HEK293 (cell line): ENCODE results near the gene MRPS14.
A peak's percentile ranks its signal among the peaks of the same experiment; 100 is the strongest.

Experiments
- GLIS1 ChIP-seq: fragments of 450-650 bp; formaldehyde crosslinking; IDR thresholded peaks from 2 replicates; pipeline ENCODE4 v1.5.1; 2016; ENCODE audit warnings: missing biosample characterization, missing genetic modification characterization
- HIC1 ChIP-seq: fragments of 450-650 bp; formaldehyde crosslinking; IDR thresholded peaks from 2 replicates; pipeline ENCODE4 v1.5.1; 2016; ENCODE audit warnings: missing biosample characterization, missing genetic modification characterization
- KLF16 ChIP-seq: fragments of 450-650 bp; formaldehyde crosslinking; IDR thresholded peaks from 2 replicates; pipeline ENCODE4 v1.5.1; 2017; ENCODE audit warnings: missing biosample characterization, missing genetic modification characterization
- KLF9 ChIP-seq: fragments of 450-650 bp; formaldehyde crosslinking; IDR thresholded peaks from 2 replicates; pipeline ENCODE4 v1.5.1; 2016; ENCODE audit warnings: missing biosample characterization, missing genetic modification characterization, low read depth
- MYNN ChIP-seq: fragments of 450-650 bp; formaldehyde crosslinking; IDR thresholded peaks from 2 replicates; pipeline ENCODE4 v1.5.1; 2016; ENCODE audit warnings: missing biosample characterization, missing genetic modification characterization, borderline replicate concordance
- PBX3 ChIP-seq: sonication (generic); formaldehyde crosslinking; IDR thresholded peaks from 2 replicates; pipeline ENCODE4 v1.8.1; 2022; ENCODE audit warnings: mild to moderate bottlenecking, moderate library complexity, missing genetic modification reagents
- SALL2 ChIP-seq: fragments of 450-650 bp; formaldehyde crosslinking; IDR thresholded peaks from 2 replicates; pipeline ENCODE4 v1.5.0; 2017; ENCODE audit warnings: missing biosample characterization, mild to moderate bottlenecking, missing genetic modification characterization, borderline replicate concordance
- ZFP37 ChIP-seq: fragments of 450-650 bp; formaldehyde crosslinking; IDR thresholded peaks from 2 replicates; pipeline ENCODE4 v1.5.1; 2016; ENCODE audit warnings: missing biosample characterization, missing genetic modification characterization
- ZNF121 ChIP-seq: fragments of 450-650 bp; formaldehyde crosslinking; IDR thresholded peaks from 2 replicates; pipeline ENCODE4 v1.5.1; 2016; ENCODE audit warnings: missing biosample characterization, missing genetic modification characterization
- ZNF157 ChIP-seq: fragments of 450-650 bp; formaldehyde crosslinking; IDR thresholded peaks from 2 replicates; pipeline ENCODE4 v1.5.1; 2016; ENCODE audit warnings: missing biosample characterization, missing genetic modification characterization
- ZNF174 ChIP-seq: fragments of 450-650 bp; formaldehyde crosslinking; IDR thresholded peaks from 2 replicates; pipeline ENCODE4 v1.5.0; 2017; ENCODE audit warnings: missing biosample characterization, mild to moderate bottlenecking, missing genetic modification characterization
- ZNF211 ChIP-seq: fragments of 450-650 bp; formaldehyde crosslinking; IDR thresholded peaks from 2 replicates; pipeline ENCODE4 v1.5.1; 2016; ENCODE audit warnings: low read depth, missing biosample characterization, missing genetic modification characterization
- ZNF449 ChIP-seq: fragments of 450-650 bp; formaldehyde crosslinking; IDR thresholded peaks from 2 replicates; pipeline ENCODE4 v1.5.1; 2017; ENCODE audit warnings: missing biosample characterization, mild to moderate bottlenecking, missing genetic modification characterization, moderate library complexity
- ZNF473 ChIP-seq: fragments of 450-650 bp; formaldehyde crosslinking; IDR thresholded peaks from 2 replicates; pipeline ENCODE4 v1.5.1; 2017; ENCODE audit warnings: missing biosample characterization, missing genetic modification characterization
- ZNF510 ChIP-seq: fragments of 450-650 bp; formaldehyde crosslinking; IDR thresholded peaks from 2 replicates; pipeline ENCODE4 v1.5.1; 2018; ENCODE audit warnings: mild to moderate bottlenecking, missing genetic modification characterization, missing biosample characterization; ENCODE audit not compliant: insufficient replicate concordance
- ZNF561 ChIP-seq: fragments of 450-650 bp; IDR thresholded peaks from 2 replicates; pipeline ENCODE4 v1.5.1; 2018; ENCODE audit warnings: missing biosample characterization, missing genetic modification characterization, borderline replicate concordance
- ZNF677 ChIP-seq: fragments of 450-650 bp; IDR thresholded peaks from 2 replicates; pipeline ENCODE4 v1.5.0; 2018; ENCODE audit warnings: missing biosample characterization, mild to moderate bottlenecking, missing genetic modification characterization, moderate library complexity
- ZNF76 ChIP-seq: fragments of 450-650 bp; formaldehyde crosslinking; IDR thresholded peaks from 2 replicates; pipeline ENCODE4; 2016; ENCODE audit warnings: low read depth, missing biosample characterization, missing genetic modification characterization, borderline replicate concordance
- ZNF791 ChIP-seq: fragments of 450-650 bp; formaldehyde crosslinking; IDR thresholded peaks from 2 replicates; pipeline ENCODE4 v1.5.1; 2016; ENCODE audit warnings: missing biosample characterization, missing genetic modification characterization
- TF ChIP-seq, protein P1 (sequence below): fragments of 450-650 bp; formaldehyde crosslinking; IDR thresholded peaks from 2 replicates; pipeline ENCODE4 v1.5.1; 2016; ENCODE audit warnings: missing biosample characterization, missing genetic modification characterization
- TF ChIP-seq, protein P2 (sequence below): fragments of 450-650 bp; formaldehyde crosslinking; IDR thresholded peaks from 2 replicates; pipeline ENCODE4 v1.5.1; 2016; ENCODE audit warnings: missing biosample characterization, missing genetic modification characterization, borderline replicate concordance
- TF ChIP-seq, protein P3 (sequence below): fragments of 450-650 bp; formaldehyde crosslinking; IDR thresholded peaks from 2 replicates; pipeline ENCODE4 v1.5.1; 2016; ENCODE audit warnings: missing biosample characterization, missing genetic modification characterization

MRPS14 gene

GRCh38 chr1:174999936-175000696 lies 23.1 kb downstream of the MRPS14 start, which contains the start of gene CACYBP (continued):
- TF ChIP-seq, protein P1, sequence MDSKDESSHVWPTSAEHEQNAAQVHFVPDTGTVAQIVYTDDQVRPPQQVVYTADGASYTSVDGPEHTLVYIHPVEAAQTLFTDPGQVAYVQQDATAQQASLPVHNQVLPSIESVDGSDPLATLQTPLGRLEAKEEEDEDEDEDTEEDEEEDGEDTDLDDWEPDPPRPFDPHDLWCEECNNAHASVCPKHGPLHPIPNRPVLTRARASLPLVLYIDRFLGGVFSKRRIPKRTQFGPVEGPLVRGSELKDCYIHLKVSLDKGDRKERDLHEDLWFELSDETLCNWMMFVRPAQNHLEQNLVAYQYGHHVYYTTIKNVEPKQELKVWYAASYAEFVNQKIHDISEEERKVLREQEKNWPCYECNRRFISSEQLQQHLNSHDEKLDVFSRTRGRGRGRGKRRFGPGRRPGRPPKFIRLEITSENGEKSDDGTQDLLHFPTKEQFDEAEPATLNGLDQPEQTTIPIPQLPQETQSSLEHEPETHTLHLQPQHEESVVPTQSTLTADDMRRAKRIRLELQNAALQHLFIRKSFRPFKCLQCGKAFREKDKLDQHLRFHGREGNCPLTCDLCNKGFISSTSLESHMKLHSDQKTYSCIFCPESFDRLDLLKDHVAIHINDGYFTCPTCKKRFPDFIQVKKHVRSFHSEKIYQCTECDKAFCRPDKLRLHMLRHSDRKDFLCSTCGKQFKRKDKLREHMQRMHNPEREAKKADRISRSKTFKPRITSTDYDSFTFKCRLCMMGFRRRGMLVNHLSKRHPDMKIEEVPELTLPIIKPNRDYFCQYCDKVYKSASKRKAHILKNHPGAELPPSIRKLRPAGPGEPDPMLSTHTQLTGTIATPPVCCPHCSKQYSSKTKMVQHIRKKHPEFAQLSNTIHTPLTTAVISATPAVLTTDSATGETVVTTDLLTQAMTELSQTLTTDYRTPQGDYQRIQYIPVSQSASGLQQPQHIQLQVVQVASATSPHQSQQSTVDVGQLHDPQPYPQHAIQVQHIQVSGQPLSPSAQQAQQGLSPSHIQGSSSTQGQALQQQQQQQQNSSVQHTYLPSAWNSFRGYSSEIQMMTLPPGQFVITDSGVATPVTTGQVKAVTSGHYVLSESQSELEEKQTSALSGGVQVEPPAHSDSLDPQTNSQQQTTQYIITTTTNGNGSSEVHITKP (tag by site-specific recombination), result peak; percentile 60
- TF ChIP-seq, protein P2, sequence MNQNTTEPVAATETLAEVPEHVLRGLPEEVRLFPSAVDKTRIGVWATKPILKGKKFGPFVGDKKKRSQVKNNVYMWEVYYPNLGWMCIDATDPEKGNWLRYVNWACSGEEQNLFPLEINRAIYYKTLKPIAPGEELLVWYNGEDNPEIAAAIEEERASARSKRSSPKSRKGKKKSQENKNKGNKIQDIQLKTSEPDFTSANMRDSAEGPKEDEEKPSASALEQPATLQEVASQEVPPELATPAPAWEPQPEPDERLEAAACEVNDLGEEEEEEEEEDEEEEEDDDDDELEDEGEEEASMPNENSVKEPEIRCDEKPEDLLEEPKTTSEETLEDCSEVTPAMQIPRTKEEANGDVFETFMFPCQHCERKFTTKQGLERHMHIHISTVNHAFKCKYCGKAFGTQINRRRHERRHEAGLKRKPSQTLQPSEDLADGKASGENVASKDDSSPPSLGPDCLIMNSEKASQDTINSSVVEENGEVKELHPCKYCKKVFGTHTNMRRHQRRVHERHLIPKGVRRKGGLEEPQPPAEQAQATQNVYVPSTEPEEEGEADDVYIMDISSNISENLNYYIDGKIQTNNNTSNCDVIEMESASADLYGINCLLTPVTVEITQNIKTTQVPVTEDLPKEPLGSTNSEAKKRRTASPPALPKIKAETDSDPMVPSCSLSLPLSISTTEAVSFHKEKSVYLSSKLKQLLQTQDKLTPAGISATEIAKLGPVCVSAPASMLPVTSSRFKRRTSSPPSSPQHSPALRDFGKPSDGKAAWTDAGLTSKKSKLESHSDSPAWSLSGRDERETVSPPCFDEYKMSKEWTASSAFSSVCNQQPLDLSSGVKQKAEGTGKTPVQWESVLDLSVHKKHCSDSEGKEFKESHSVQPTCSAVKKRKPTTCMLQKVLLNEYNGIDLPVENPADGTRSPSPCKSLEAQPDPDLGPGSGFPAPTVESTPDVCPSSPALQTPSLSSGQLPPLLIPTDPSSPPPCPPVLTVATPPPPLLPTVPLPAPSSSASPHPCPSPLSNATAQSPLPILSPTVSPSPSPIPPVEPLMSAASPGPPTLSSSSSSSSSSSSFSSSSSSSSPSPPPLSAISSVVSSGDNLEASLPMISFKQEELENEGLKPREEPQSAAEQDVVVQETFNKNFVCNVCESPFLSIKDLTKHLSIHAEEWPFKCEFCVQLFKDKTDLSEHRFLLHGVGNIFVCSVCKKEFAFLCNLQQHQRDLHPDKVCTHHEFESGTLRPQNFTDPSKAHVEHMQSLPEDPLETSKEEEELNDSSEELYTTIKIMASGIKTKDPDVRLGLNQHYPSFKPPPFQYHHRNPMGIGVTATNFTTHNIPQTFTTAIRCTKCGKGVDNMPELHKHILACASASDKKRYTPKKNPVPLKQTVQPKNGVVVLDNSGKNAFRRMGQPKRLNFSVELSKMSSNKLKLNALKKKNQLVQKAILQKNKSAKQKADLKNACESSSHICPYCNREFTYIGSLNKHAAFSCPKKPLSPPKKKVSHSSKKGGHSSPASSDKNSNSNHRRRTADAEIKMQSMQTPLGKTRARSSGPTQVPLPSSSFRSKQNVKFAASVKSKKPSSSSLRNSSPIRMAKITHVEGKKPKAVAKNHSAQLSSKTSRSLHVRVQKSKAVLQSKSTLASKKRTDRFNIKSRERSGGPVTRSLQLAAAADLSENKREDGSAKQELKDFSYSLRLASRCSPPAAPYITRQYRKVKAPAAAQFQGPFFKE (tag by site-specific recombination), result no peak
- TF ChIP-seq ZNF157 (tag by site-specific recombination) (no peak), ZNF211 (tag by site-specific recombination) (no peak), KLF16 (tag by site-specific recombination) (peak; percentile 34; the same call in 1 of the 2 replicates), HIC1 (tag by site-specific recombination) (no peak; the same call in none of the 2 replicates), SALL2 (tag by site-specific recombination) (no peak), ZNF677 (no peak), ZNF121 (tag by site-specific recombination) (0 out of 2 replicates have a peak, but pooled peaks have one; percentile 29), KLF9 (tag by site-specific recombination) (peak; percentile 85), GLIS1 (tag by site-specific recombination) (peak; percentile 92), ZNF473 (tag by site-specific recombination) (no peak), ZNF791 (tag by site-specific recombination) (no peak), ZFP37 (tag by site-specific recombination) (peak; percentile 73), ZNF449 (tag by site-specific recombination) (peak; percentile 78), ZNF76 (tag by site-specific recombination) (peak; percentile 54; the same call in 1 of the 2 replicates), ZNF561 (tag by site-specific recombination) (peak; percentile 67; the same call in 1 of the 2 replicates), MYNN (tag by site-specific recombination) (no peak), ZNF510 (tag by site-specific recombination) (no peak), ZNF174 (tag by site-specific recombination) (no peak), PBX3 (CRISPR knock-in tag) (peak; percentile 75)
- TF ChIP-seq, protein P3, sequence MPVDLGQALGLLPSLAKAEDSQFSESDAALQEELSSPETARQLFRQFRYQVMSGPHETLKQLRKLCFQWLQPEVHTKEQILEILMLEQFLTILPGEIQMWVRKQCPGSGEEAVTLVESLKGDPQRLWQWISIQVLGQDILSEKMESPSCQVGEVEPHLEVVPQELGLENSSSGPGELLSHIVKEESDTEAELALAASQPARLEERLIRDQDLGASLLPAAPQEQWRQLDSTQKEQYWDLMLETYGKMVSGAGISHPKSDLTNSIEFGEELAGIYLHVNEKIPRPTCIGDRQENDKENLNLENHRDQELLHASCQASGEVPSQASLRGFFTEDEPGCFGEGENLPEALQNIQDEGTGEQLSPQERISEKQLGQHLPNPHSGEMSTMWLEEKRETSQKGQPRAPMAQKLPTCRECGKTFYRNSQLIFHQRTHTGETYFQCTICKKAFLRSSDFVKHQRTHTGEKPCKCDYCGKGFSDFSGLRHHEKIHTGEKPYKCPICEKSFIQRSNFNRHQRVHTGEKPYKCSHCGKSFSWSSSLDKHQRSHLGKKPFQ (tag by site-specific recombination), result no peak
